Endodermal cell (in vitro differentiated cells): ENCODE measurements around the gene LGR4. TPM values are rescaled to one million over a fixed set of nuclear protein-coding genes. Genes with fewer than 3 reads are reported as not detected.
A peak's percentile ranks its signal among the peaks of the same experiment; 100 is the strongest.

Experiments used
- DNase-seq: peaks from one replicate; pipeline ENCODE4 v3.0.0-alpha.2; 2017
- H3K27ac ChIP-seq: 2 replicates; pipeline ENCODE4 v1.5.1; 2013; ENCODE audit warnings: mild to moderate bottlenecking, low read depth, low read length, moderate library complexity
- H3K27me3 ChIP-seq: 2 replicates; pipeline ENCODE4 v1.6.1; 2013; ENCODE audit warnings: mild to moderate bottlenecking, low read length, moderate library complexity; ENCODE audit not compliant: insufficient read depth, control insufficient read depth, poor library complexity, severe bottlenecking
- H3K36me3 ChIP-seq: 2 replicates; pipeline ENCODE4 v1.7.0; 2013; ENCODE audit warnings: mild to moderate bottlenecking, low read length, moderate library complexity; ENCODE audit not compliant: control insufficient read depth, insufficient read depth
- H3K4me1 ChIP-seq: one replicate; pipeline ENCODE4 v1.7.0; 2013; ENCODE audit warnings: low read length; ENCODE audit not compliant: control insufficient read depth, insufficient read depth
- H3K4me3 ChIP-seq: 2 replicates; pipeline ENCODE4 v1.5.1; 2013; ENCODE audit warnings: mild to moderate bottlenecking, low read length, moderate library complexity
- H3K9ac ChIP-seq: 2 replicates; pipeline ENCODE4 v1.6.1; 2013; ENCODE audit warnings: mild to moderate bottlenecking, low read length, moderate library complexity; ENCODE audit not compliant: poor library complexity, severe bottlenecking; ENCODE audit errors: extremely low read depth
- H3K9me3 ChIP-seq: 2 replicates; pipeline ENCODE4 v1.6.1; 2013; ENCODE audit warnings: mild to moderate bottlenecking, low read length, moderate library complexity; ENCODE audit not compliant: control insufficient read depth
- H3K27ac Mint-ChIP-seq: 2 replicates; pipeline ENCODE4 v1.8.0; 2020; ENCODE audit warnings: mixed read lengths
- H3K27me3 Mint-ChIP-seq: 2 replicates; pipeline ENCODE4 v1.8.0; 2021; ENCODE audit warnings: mild to moderate bottlenecking, mixed read lengths; ENCODE audit not compliant: insufficient read depth
- H3K36me3 Mint-ChIP-seq: 2 replicates; pipeline ENCODE4 v1.8.0; 2020; ENCODE audit warnings: low read depth, mixed read lengths
- H3K4me1 Mint-ChIP-seq: 2 replicates; pipeline ENCODE4 v1.8.0; 2020; ENCODE audit warnings: mixed read lengths
- H3K4me3 Mint-ChIP-seq: 2 replicates; pipeline ENCODE4 v1.8.0; 2020; ENCODE audit warnings: mild to moderate bottlenecking, moderate library complexity, mixed read lengths
- H3K9me3 Mint-ChIP-seq: 2 replicates; pipeline ENCODE4 v1.8.0; 2020; ENCODE audit warnings: mild to moderate bottlenecking, mixed read lengths
- WGBS, 2 experiments: methylation state at CpG; one replicate each; pipeline versions ENCODE4 v1.1.5 to v1.1.7; 2013; ENCODE audit warnings: missing lambda C conversion rate in 2 of 2, mixed read lengths in 1 of 2; ENCODE audit not compliant: insufficient coverage in 1 of 2, insufficient read length in 1 of 2; 5-methylcytosine and 5-hydroxymethylcytosine counted together
- total RNA-seq, 2 donors: library from RNA; stranded (reverse); fragmentation: NEBNext Ultra II Directional in 1 of 2; extraction: Animal tissue kit (Norgen Biotek cat#: 25700) in 1 of 2; gene quantifications; 2 replicates in 1 of 2; 3 replicates in 1 of 2; pipeline ENCODE4 v1.2.1, GENCODE V29; 2021
- TF ChIP-seq, protein P1 (sequence below): fragments of 200-600 bp; sonication (generic); conservative IDR thresholded peaks from 2 replicates; pipeline ENCODE4 v1.5.0; 2021; ENCODE audit warnings: antibody characterized with exemption, mild to moderate bottlenecking

LGR4 gene
- total RNA-seq, 2 donors from 2014 or later = 73.7 to 75.6 TPM

DNA sequence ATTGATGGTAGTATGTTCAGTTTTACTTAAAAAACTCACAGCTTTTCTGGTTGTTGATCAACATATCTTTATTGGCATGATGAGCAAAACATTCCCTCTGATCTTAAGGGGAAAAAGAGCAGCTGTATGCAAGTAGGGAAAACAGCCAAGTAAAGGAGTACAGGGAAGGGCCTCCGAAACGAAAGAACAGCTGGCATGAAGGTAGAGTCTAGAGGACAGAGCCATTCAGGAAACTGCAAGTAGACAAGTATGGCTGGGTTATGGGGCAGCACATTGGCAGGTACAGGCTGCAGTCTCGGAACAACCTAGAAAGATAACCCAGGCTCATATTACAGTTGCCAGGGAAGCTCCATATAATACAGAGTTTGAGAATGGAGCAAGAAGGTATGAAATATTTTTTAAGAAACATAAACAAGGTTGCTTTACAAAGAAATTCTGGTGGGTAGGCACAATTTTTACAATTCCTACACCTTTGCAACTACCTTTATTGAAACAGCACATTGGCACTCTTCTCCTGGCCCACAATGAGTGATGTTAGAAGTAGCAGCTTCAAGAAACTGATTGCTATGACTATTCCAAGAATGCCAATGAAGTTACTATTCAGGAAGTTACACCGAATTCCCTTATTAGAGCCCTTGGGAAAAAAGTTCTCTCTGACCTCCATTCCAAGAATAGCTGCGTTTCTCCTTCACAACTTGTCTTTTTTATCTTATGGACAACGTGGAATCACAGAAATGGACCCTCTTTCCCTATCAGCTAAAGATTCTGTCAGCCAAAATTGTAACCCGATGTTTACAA lies 45.2 kb downstream of the LGR4 start:
- Histone ChIP-seq H3K4me3 (no peak overlapping the region), H3K36me3 (peaks cover 37% of the 10 kb centered on the region), H3K27me3 (no peaks in the 10 kb centered on the region), H3K4me1 (peaks cover 4% of the 10 kb centered on the region), H3K9ac (no peak overlapping the region), H3K27ac (no peak overlapping the region), H3K9me3 (no peaks in the 10 kb centered on the region)
- peaks cover 18% of the 10 kb centered on the region for H3K4me1 Mint-ChIP-seq
- 90 to 93% methylated on average over 6 to 7 of the region's 7 CpGs for WGBS, 2 experiments
- H3K9me3 Mint-ChIP-seq = no peaks in the 10 kb centered on the region
- TF ChIP-seq, protein P1, sequence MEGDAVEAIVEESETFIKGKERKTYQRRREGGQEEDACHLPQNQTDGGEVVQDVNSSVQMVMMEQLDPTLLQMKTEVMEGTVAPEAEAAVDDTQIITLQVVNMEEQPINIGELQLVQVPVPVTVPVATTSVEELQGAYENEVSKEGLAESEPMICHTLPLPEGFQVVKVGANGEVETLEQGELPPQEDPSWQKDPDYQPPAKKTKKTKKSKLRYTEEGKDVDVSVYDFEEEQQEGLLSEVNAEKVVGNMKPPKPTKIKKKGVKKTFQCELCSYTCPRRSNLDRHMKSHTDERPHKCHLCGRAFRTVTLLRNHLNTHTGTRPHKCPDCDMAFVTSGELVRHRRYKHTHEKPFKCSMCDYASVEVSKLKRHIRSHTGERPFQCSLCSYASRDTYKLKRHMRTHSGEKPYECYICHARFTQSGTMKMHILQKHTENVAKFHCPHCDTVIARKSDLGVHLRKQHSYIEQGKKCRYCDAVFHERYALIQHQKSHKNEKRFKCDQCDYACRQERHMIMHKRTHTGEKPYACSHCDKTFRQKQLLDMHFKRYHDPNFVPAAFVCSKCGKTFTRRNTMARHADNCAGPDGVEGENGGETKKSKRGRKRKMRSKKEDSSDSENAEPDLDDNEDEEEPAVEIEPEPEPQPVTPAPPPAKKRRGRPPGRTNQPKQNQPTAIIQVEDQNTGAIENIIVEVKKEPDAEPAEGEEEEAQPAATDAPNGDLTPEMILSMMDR = no peak
- peaks cover 6% of the 10 kb centered on the region for H3K36me3 Mint-ChIP-seq
- no peak for DNase-seq
- H3K27ac Mint-ChIP-seq = peak overlapping the region; percentile 28
- no peak overlapping the region for H3K4me3 Mint-ChIP-seq
- no peaks in the 10 kb centered on the region for H3K27me3 Mint-ChIP-seq

DNA sequence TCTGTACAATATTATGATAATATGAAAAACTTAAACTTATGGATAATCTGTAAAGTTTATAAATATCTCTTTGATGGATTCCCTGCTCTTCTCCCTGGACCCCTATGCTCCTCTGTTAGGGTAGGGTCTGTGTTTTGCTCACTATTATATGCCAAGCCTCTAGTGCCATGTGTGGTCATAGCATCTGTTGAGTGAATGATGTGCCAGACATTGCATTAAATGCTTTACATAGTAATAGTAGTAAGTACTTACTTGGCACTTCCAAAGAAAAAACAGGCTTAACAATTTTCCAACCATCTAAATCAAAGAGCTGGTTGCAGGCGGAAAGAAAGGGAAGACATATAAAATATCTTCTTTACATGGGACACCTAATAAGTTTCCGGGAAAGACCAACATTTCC lies 46.8 kb downstream of the LGR4 start:
- peaks cover 41% of the 10 kb centered on the region for H3K36me3 ChIP-seq
- no peak overlapping the region for H3K27ac ChIP-seq
- WGBS, 2 experiments = 85% methylated on average over 2 of the region's 2 CpGs; no CpG with 5 or more reads in 1 of the 2 experiments
- no peak overlapping the region for H3K27ac Mint-ChIP-seq
- H3K36me3 Mint-ChIP-seq = peaks cover 6% of the 10 kb centered on the region
- TF ChIP-seq, protein P1 = no peak
- H3K9ac ChIP-seq = no peak overlapping the region
- no peaks in the 10 kb centered on the region for H3K4me1 ChIP-seq
- DNase-seq = no peak
- no peaks in the 10 kb centered on the region for H3K27me3 Mint-ChIP-seq
- H3K4me3 Mint-ChIP-seq = no peak overlapping the region
- no peaks in the 10 kb centered on the region for H3K9me3 ChIP-seq
- peaks cover 32% of the 10 kb centered on the region for H3K4me1 Mint-ChIP-seq
- H3K27me3 ChIP-seq = no peaks in the 10 kb centered on the region
- H3K9me3 Mint-ChIP-seq = no peaks in the 10 kb centered on the region
- no peak overlapping the region for H3K4me3 ChIP-seq

DNA sequence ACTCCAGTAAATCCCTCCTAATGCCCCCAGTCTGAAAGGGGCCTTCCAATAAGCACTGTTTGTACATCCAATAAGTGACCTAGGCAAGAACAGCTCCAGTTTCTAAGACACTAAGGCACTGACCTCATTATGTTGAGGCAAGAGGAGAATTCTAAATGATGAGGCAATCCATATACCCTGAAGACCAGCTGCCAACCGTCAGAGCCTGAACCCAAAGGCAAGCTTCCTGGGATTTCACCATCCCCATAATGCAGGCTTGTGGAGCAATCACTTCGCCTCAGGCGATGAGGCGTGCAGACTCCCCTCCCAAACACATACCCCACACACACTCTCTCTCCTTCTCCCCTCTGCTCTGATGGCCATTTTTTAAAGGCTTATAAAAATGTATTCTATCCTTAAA lies 49.5 kb downstream of the LGR4 start:
- H3K27me3 Mint-ChIP-seq = no peaks in the 10 kb centered on the region
- no peak overlapping the region for H3K9ac ChIP-seq
- DNase-seq = no peak
- H3K9me3 ChIP-seq = peaks cover 8% of the 10 kb centered on the region
- H3K4me1 ChIP-seq = no peaks in the 10 kb centered on the region
- H3K27ac Mint-ChIP-seq = no peak overlapping the region
- H3K36me3 Mint-ChIP-seq = peaks cover 7% of the 10 kb centered on the region
- WGBS, 2 experiments = 40 to 86% methylated on average over 1 to 4 of the region's 4 CpGs
- no peak overlapping the region for H3K4me3 ChIP-seq
- H3K36me3 ChIP-seq = peaks cover 37% of the 10 kb centered on the region
- H3K27ac ChIP-seq = peak overlapping the region; percentile 36
- no peak overlapping the region for H3K4me3 Mint-ChIP-seq
- no peaks in the 10 kb centered on the region for H3K27me3 ChIP-seq
- TF ChIP-seq, protein P1 = no peak
- H3K4me1 Mint-ChIP-seq = peaks cover 42% of the 10 kb centered on the region
- no peaks in the 10 kb centered on the region for H3K9me3 Mint-ChIP-seq
